NCI-H2196 treated with DMSO at 0.1 percent for 48 hours (cell line): ENCODE results near the gene TMEM161B.
"Not testable (repeated sequence)": the region's sequence is repeated elsewhere in the genome, so short reads cannot be mapped to it uniquely, and the experiment has no call there.

Source experiments
- DNase-seq: peaks from one replicate; lab custom pipeline; 2025; ENCODE audit not compliant: unreplicated experiment; lab: John Stamatoyannopoulos, UW

TMEM161B gene

GRCh38 chr5:88268385-88269184 lies at the start of gene TMEM161B:
Gene TMEM161B (minus strand): TSS chr5:88268845. CDS start chr5:88268723, 122 bp downstream.
- peak; percentile 66 for DNase-seq

GRCh38 chr5:88304356-88304755 lies 35.7 kb upstream of the TMEM161B start:
- DNase-seq: no peak

- no peak for DNase-seq
Observed at GRCh38 chr5:88298425-88298824, 29.8 kb upstream of the TMEM161B start.

GRCh38 chr5:88290801-88291200 lies 22.2 kb upstream of the TMEM161B start:
- no peak for DNase-seq

GRCh38 chr5:88288528-88289197 lies 20.0 kb upstream of the TMEM161B start:
- DNase-seq: no peak

- DNase-seq: no peak
Observed at GRCh38 chr5:88287846-88288527, 19.3 kb upstream of the TMEM161B start.

GRCh38 chr5:88287302-88287701 lies 18.7 kb upstream of the TMEM161B start:
- DNase-seq: no peak

- DNase-seq: no peak
Observed at GRCh38 chr5:88283690-88284089, 15.0 kb upstream of the TMEM161B start.

GRCh38 chr5:88281322-88281721 lies 12.7 kb upstream of the TMEM161B start:
- DNase-seq: no peak

- no peak for DNase-seq
Observed at GRCh38 chr5:88279584-88279983, 10.9 kb upstream of the TMEM161B start.

GRCh38 chr5:88276378-88276777 lies 7.7 kb upstream of the TMEM161B start:
- no peak for DNase-seq

GRCh38 chr5:88275581-88275980 lies 6.9 kb upstream of the TMEM161B start:
- DNase-seq: no peak

GRCh38 chr5:88269222-88269771 lies 652 bp upstream of the TMEM161B start:
- no peak for DNase-seq

GRCh38 chr5:88264565-88264964 lies 4.1 kb downstream of the TMEM161B start:
- not testable (repeated sequence) for DNase-seq

GRCh38 chr5:88263349-88263748 lies 5.3 kb downstream of the TMEM161B start:
- DNase-seq: no peak

GRCh38 chr5:88262116-88262515 lies 6.5 kb downstream of the TMEM161B start:
- no peak for DNase-seq

- no peak for DNase-seq
Observed at GRCh38 chr5:88258636-88259035, 10.0 kb downstream of the TMEM161B start.

GRCh38 chr5:88256872-88257271 lies 11.8 kb downstream of the TMEM161B start:
- no peak for DNase-seq

GRCh38 chr5:88256037-88256436 lies 12.6 kb downstream of the TMEM161B start:
- DNase-seq: no peak

- DNase-seq: no peak
Observed at GRCh38 chr5:88254320-88254719, 14.3 kb downstream of the TMEM161B start.

- DNase-seq: no peak
Observed at GRCh38 chr5:88251048-88251711, 17.5 kb downstream of the TMEM161B start.
